SU-DHL-6 (cell line): ENCODE results near the gene ERC1.

Experiments used
- H2AFZ ChIP-seq: fragments of 200-600 bp; sonication (generic); 2 replicates; pipeline ENCODE4 v1.6.1; 2014; ENCODE audit warnings: low read depth, mild to moderate bottlenecking, moderate library complexity, mixed read lengths, antibody characterized with exemption, low read length; ENCODE audit not compliant: severe bottlenecking
- H3F3A ChIP-seq: fragments of 200-600 bp; shearing (Covaris generic); 2 replicates; pipeline ENCODE4 v1.6.0; 2016; ENCODE audit warnings: antibody characterized with exemption, mild to moderate bottlenecking; ENCODE audit not compliant: insufficient read depth
- H3K27ac ChIP-seq: fragments of 200-600 bp; sonication (generic); 2 replicates; pipeline ENCODE4 v1.5.1; 2016; ENCODE audit warnings: low read depth, mild to moderate bottlenecking, low read length, moderate library complexity, mixed read lengths
- H3K27me3 ChIP-seq: fragments of 200-600 bp; sonication (generic), shearing (Covaris generic); 2 replicates; pipeline ENCODE4 v1.6.0; 2014; ENCODE audit warnings: mild to moderate bottlenecking, low read length
- H3K36me3 ChIP-seq: fragments of 200-600 bp; sonication (generic); 2 replicates; pipeline ENCODE4 v1.6.1; 2014; ENCODE audit warnings: mild to moderate bottlenecking, low read length, mixed read lengths
- H3K4me2 ChIP-seq: fragments of 300-600, 200-600 bp; shearing (Covaris generic), sonication (generic); 2 replicates; pipeline ENCODE4 v1.6.0; 2014; ENCODE audit warnings: low read length, low read depth, mild to moderate bottlenecking; ENCODE audit not compliant: poor library complexity, severe bottlenecking
- H3K4me3 ChIP-seq: fragments of 200-600 bp; sonication (generic); 2 replicates; pipeline ENCODE4 v1.5.1; 2014; ENCODE audit warnings: antibody characterized with exemption, low read length, mild to moderate bottlenecking, mixed read lengths; ENCODE audit not compliant: insufficient read depth, poor library complexity, severe bottlenecking
- H3K79me2 ChIP-seq: fragments of 200-600 bp; sonication (generic); 2 replicates; pipeline ENCODE4 v1.6.1; 2014; ENCODE audit warnings: mild to moderate bottlenecking, low read length, moderate library complexity; ENCODE audit not compliant: insufficient read depth
- H3K9ac ChIP-seq: fragments of 200-600 bp; sonication (generic); 2 replicates; pipeline ENCODE4 v1.7.0; 2014; ENCODE audit warnings: mild to moderate bottlenecking, low read length
- H3K9me2 ChIP-seq: fragments of 200-600 bp; sonication (generic); replicated peaks from 2 replicates; pipeline ENCODE4 v1.6.1; 2014; ENCODE audit warnings: low read length; ENCODE audit not compliant: insufficient read depth
- H3K9me3 ChIP-seq: fragments of 200-600 bp; sonication (generic); 2 replicates; pipeline ENCODE4 v1.6.1; 2014; ENCODE audit warnings: low read length, mixed read lengths; ENCODE audit not compliant: insufficient read depth
- H4K20me1 ChIP-seq: fragments of 200-600 bp; sonication (generic); 2 replicates; pipeline ENCODE4 v1.6.1; 2014; ENCODE audit warnings: low read depth, mild to moderate bottlenecking, antibody characterized with exemption, low read length, moderate library complexity, mixed read lengths
- CTCF ChIP-seq: fragments of 200-600 bp; sonication (generic); IDR thresholded peaks from one replicate; pipeline ENCODE4 v1.5.1; 2017; ENCODE audit warnings: antibody characterized with exemption, mild to moderate bottlenecking, low read length, moderate library complexity; ENCODE audit not compliant: insufficient read depth, poor library complexity, severe bottlenecking
- EZH2phosphoT487 ChIP-seq: fragments of 200-600 bp; sonication (generic), shearing (Covaris generic); conservative IDR thresholded peaks from 2 replicates; pipeline ENCODE4 v1.6.1; 2018; ENCODE audit warnings: mild to moderate bottlenecking, antibody characterized with exemption, low read length, moderate library complexity, mixed read lengths

ERC1 gene

GRCh38 chr12:1405619-1406018 lies 414.6 kb downstream of the ERC1 start:
- TF ChIP-seq CTCF (no peak), EZH2phosphoT487 (no peak)
- no peak overlapping the region for H3K27ac ChIP-seq
- no peaks in the 10 kb centered on the region for H3K79me2 ChIP-seq
- H3K36me3 ChIP-seq: no peaks in the 10 kb centered on the region
- H3K9me2 ChIP-seq: no peaks in the 10 kb centered on the region
- H3K9ac ChIP-seq: no peak overlapping the region
- H2AFZ ChIP-seq: no peak overlapping the region
- no peak overlapping the region for H3K4me2 ChIP-seq
- H3F3A ChIP-seq: no peaks in the 10 kb centered on the region
- no peak overlapping the region for H3K4me3 ChIP-seq
- no peaks in the 10 kb centered on the region for H3K9me3 ChIP-seq
- H4K20me1 ChIP-seq: no peaks in the 10 kb centered on the region
- no peaks in the 10 kb centered on the region for H3K27me3 ChIP-seq

GRCh38 chr12:1410794-1411193 lies 419.8 kb downstream of the ERC1 start:
- Histone ChIP-seq H4K20me1 (no peaks in the 10 kb centered on the region), H3K4me3 (no peak overlapping the region), H3K27ac (no peak overlapping the region), H3K4me2 (no peak overlapping the region), H2AFZ (no peak overlapping the region), H3K9ac (no peak overlapping the region), H3K9me2 (no peaks in the 10 kb centered on the region), H3F3A (no peaks in the 10 kb centered on the region), H3K79me2 (no peaks in the 10 kb centered on the region), H3K9me3 (no peaks in the 10 kb centered on the region), H3K27me3 (no peaks in the 10 kb centered on the region), H3K36me3 (no peaks in the 10 kb centered on the region)
- no peak for TF ChIP-seq EZH2phosphoT487

GRCh38 chr12:1413930-1414329 lies 422.9 kb downstream of the ERC1 start:
- no peaks in the 10 kb centered on the region for H3K36me3 ChIP-seq
- H3K27ac ChIP-seq: no peak overlapping the region
- no peaks in the 10 kb centered on the region for H3F3A ChIP-seq
- H3K9ac ChIP-seq: no peak overlapping the region
- no peak overlapping the region for H3K4me2 ChIP-seq
- no peak for TF ChIP-seq EZH2phosphoT487
- TF ChIP-seq CTCF: no peak
- no peaks in the 10 kb centered on the region for H3K79me2 ChIP-seq
- no peaks in the 10 kb centered on the region for H3K27me3 ChIP-seq
- no peaks in the 10 kb centered on the region for H3K9me3 ChIP-seq
- no peaks in the 10 kb centered on the region for H4K20me1 ChIP-seq
- H2AFZ ChIP-seq: no peak overlapping the region
- no peak overlapping the region for H3K4me3 ChIP-seq
- no peaks in the 10 kb centered on the region for H3K9me2 ChIP-seq

- H3K4me2 ChIP-seq: no peak overlapping the region
- H3F3A ChIP-seq: no peaks in the 10 kb centered on the region
- H4K20me1 ChIP-seq: no peaks in the 10 kb centered on the region
- H2AFZ ChIP-seq: no peak overlapping the region
- no peak overlapping the region for H3K4me3 ChIP-seq
- no peak overlapping the region for H3K27ac ChIP-seq
- TF ChIP-seq EZH2phosphoT487 (no peak), CTCF (no peak)
- no peaks in the 10 kb centered on the region for H3K79me2 ChIP-seq
- no peaks in the 10 kb centered on the region for H3K9me2 ChIP-seq
- no peaks in the 10 kb centered on the region for H3K27me3 ChIP-seq
- H3K9me3 ChIP-seq: peaks cover 6% of the 10 kb centered on the region; the same call in 1 of the 2 replicates
- H3K9ac ChIP-seq: no peak overlapping the region
- H3K36me3 ChIP-seq: peaks cover 8% of the 10 kb centered on the region
These were observed 427.1 kb downstream of the ERC1 start for GRCh38 chr12:1418144-1418543.
